HT1080 (cell line): ENCODE data around the gene KCNE1. TPM values are rescaled to one million over a fixed set of nuclear protein-coding genes. Genes with fewer than 3 reads are reported as not detected.
"Not testable (repeated sequence)": the region's sequence is repeated elsewhere in the genome, so short reads cannot be mapped to it uniquely, and the experiment has no call there.

Experiments used
- DNase-seq: peaks from one replicate; pipeline ENCODE4 v3.0.0-alpha.2; 2015; ENCODE audit warnings: low read depth
- total RNA-seq: library from RNA; depleted of rRNA; stranded (reverse); fragments of >200 nt; shearing (Covaris generic); gene quantifications from 2 replicates; pipeline ENCODE4 v1.2.3, GENCODE V29; 2014

KCNE1 gene
- total RNA-seq, 1 experiment from 2014 or later, result not detected

GRCh38 chr21:34513129-34513675 lies 1.2 kb upstream of the KCNE1 start:
- no peak for DNase-seq

GRCh38 chr21:34511181-34511580 lies 829 bp downstream of the KCNE1 start:
- no peak for DNase-seq

- DNase-seq, result peak; percentile 60
These were observed 1.6 kb downstream of the KCNE1 start for GRCh38 chr21:34510148-34511142.

- DNase-seq, result no peak
These were observed 2.9 kb downstream of the KCNE1 start for GRCh38 chr21:34509151-34509550.

GRCh38 chr21:34504595-34504994 lies 7.4 kb downstream of the KCNE1 start:
- no peak for DNase-seq

- DNase-seq, result no peak
These were observed 9.4 kb downstream of the KCNE1 start for GRCh38 chr21:34502480-34503106.

- no peak for DNase-seq
These were observed 10.3 kb downstream of the KCNE1 start for GRCh38 chr21:34501716-34502115.

GRCh38 chr21:34500191-34500590 lies 11.8 kb downstream of the KCNE1 start:
- DNase-seq, result no peak

- no peak for DNase-seq
These were observed 12.9 kb downstream of the KCNE1 start for GRCh38 chr21:34499116-34499515.

GRCh38 chr21:34498623-34499022 lies 13.4 kb downstream of the KCNE1 start:
- DNase-seq, result no peak

- not testable (repeated sequence) for DNase-seq
These were observed 28.2 kb downstream of the KCNE1 start for GRCh38 chr21:34483854-34484253.

GRCh38 chr21:34483435-34483834 lies 28.6 kb downstream of the KCNE1 start:
- DNase-seq, result not testable (repeated sequence)

- not testable (repeated sequence) for DNase-seq
These were observed 44.7 kb downstream of the KCNE1 start for GRCh38 chr21:34467333-34467732.

GRCh38 chr21:34459426-34459825 lies 52.6 kb downstream of the KCNE1 start:
- not testable (repeated sequence) for DNase-seq

GRCh38 chr21:34458266-34458665 lies 53.7 kb downstream of the KCNE1 start:
- DNase-seq, result not testable (repeated sequence)

GRCh38 chr21:34456180-34456579 lies 55.8 kb downstream of the KCNE1 start:
- DNase-seq, result not testable (repeated sequence)

GRCh38 chr21:34455628-34456027 lies 56.4 kb downstream of the KCNE1 start:
- DNase-seq, result not testable (repeated sequence)

- not testable (repeated sequence) for DNase-seq
These were observed 65.0 kb downstream of the KCNE1 start for GRCh38 chr21:34447018-34447417.

- not testable (repeated sequence) for DNase-seq
These were observed 68.5 kb downstream of the KCNE1 start for GRCh38 chr21:34443486-34443885.

GRCh38 chr21:34429710-34430109 lies 82.3 kb downstream of the KCNE1 start:
- DNase-seq, result not testable (repeated sequence)

GRCh38 chr21:34428441-34428840 lies 83.6 kb downstream of the KCNE1 start:
- not testable (repeated sequence) for DNase-seq

- DNase-seq, result not testable (repeated sequence)
These were observed 84.7 kb downstream of the KCNE1 start for GRCh38 chr21:34427339-34427738.
